ENCODE measurements around the gene MAPK8IP2. TPM values are rescaled to one million over a fixed set of nuclear protein-coding genes. Genes with fewer than 3 reads are reported as not detected.

Gene MAPK8IP2
- total and polyA plus RNA-seq, 2 of the 13 experiments (the other 11 are each of a cell fraction or from before 2014, with no cell fraction given): 1.3 to 2.6 TPM

DNA sequence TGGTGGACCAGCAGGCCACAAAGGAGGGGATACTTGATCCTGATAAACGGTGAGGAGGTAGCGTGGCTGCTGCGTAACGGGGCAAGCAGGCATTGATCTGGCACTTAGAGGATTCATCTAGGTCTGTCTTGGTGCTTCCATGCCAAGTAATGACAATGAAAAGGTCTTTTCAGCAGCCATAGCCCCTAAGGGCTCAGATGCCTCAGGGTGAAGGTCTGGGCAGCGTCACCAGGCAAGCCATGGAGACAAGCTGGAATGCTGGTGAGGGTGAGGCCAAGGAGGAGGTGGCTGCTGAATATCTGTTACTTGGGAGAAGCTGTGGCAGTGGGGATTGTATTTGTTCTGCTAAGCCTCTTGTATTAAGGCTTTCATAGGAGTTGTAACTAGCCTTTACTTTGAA, 13.2 kb upstream of the MAPK8IP2 start:
- 74% methylated on average over 5 of the region's 5 CpGs for WGBS (ENCODE audit: low lambda C conversion rate)
- FAIRE-seq: no peak

More for the DNA sequence above, 13.2 kb upstream of the MAPK8IP2 start:
- Histone ChIP-seq H3K9me3 (ENCODE audit: low read length) (no peaks in the 10 kb centered on the region), H3K36me3 (replicated peaks in 1 of 2; ENCODE audit: control insufficient read depth in 1 of 2, insufficient read depth in 2 of 2, low read length in 2 of 2) (no peaks in the 10 kb centered on the region), H3K4me1 (ENCODE audit: insufficient read depth, low read length) (peaks cover 20% of the 10 kb centered on the region), H2AFZ (ENCODE audit: low read length) (no peak overlapping the region), H3K27ac (ENCODE audit: extremely low read length, insufficient read depth, low read length) (no peak overlapping the region), H3K4me3 (replicated peaks in 1 of 3; ENCODE audit: insufficient read depth in 1 of 3, low read depth in 2 of 3, low read length in 3 of 3) (no peak overlapping the region), H3K9ac (ENCODE audit: insufficient read depth, low read depth, low read length) (no peak overlapping the region), H3K79me2 (ENCODE audit: insufficient read depth, low read length) (no peaks in the 10 kb centered on the region), H3K27me3 (ENCODE audit: control insufficient read depth in 1 of 2, insufficient read depth in 2 of 2, low read length in 2 of 2) (no peaks in the 10 kb centered on the region), H3K4me2 (ENCODE audit: low read depth, low read length) (no peak overlapping the region), H4K20me1 (ENCODE audit: insufficient read depth, low read length) (no peaks in the 10 kb centered on the region)
- ChIA-PET POLR2A (no interaction called here), CTCF (ENCODE audit: low intra/inter-chr PET ratio, low total read pairs) (no interaction called here)
- DNase-seq (ENCODE audit: low spot score) (no peak), ATAC-seq (no peak)
- no peak for TF ChIP-seq ZNF598 (CRISPR knock-in tag; IDR thresholded peaks at IDR 0.05; ENCODE audit: borderline replicate concordance)
- no peak for TF ChIP-seq AHR (CRISPR knock-in tag; IDR thresholded peaks at IDR 0.05)
- TF ChIP-seq KDM2A (CRISPR knock-in tag; IDR thresholded peaks at IDR 0.05; ENCODE audit: borderline replicate concordance, low read depth): no peak
- no peak for TF ChIP-seq MIXL1 (CRISPR knock-in tag; IDR thresholded peaks at IDR 0.05)
- no peak for TF ChIP-seq HNRNPK (IDR thresholded peaks at IDR 0.05; ENCODE audit: low read depth, low read length, poor library complexity, severe bottlenecking)
- TF ChIP-seq MTERF4 (CRISPR knock-in tag; IDR thresholded peaks at IDR 0.05): no peak
- no peak for TF ChIP-seq SOX6 (IDR thresholded peaks at IDR 0.05)
- no peak for TF ChIP-seq SOX6 (CRISPR knock-in tag; IDR thresholded peaks at IDR 0.05)
- no peak for TF ChIP-seq SP140L (CRISPR knock-in tag; IDR thresholded peaks at IDR 0.05; ENCODE audit: borderline replicate concordance)
- TF ChIP-seq, protein P1, sequence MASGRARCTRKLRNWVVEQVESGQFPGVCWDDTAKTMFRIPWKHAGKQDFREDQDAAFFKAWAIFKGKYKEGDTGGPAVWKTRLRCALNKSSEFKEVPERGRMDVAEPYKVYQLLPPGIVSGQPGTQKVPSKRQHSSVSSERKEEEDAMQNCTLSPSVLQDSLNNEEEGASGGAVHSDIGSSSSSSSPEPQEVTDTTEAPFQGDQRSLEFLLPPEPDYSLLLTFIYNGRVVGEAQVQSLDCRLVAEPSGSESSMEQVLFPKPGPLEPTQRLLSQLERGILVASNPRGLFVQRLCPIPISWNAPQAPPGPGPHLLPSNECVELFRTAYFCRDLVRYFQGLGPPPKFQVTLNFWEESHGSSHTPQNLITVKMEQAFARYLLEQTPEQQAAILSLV (CRISPR knock-in tag; IDR thresholded peaks at IDR 0.05; ENCODE audit: borderline replicate concordance): no peak
- TF ChIP-seq PLSCR1 (CRISPR knock-in tag; IDR thresholded peaks at IDR 0.05; ENCODE audit: borderline replicate concordance): no peak
- no peak for TF ChIP-seq RFX1 (IDR thresholded peaks at IDR 0.05)
- TF ChIP-seq ZSCAN12 (CRISPR knock-in tag; IDR thresholded peaks at IDR 0.05): no peak
- TF ChIP-seq PAX8 (CRISPR knock-in tag; IDR thresholded peaks at IDR 0.05; ENCODE audit: borderline replicate concordance): no peak
- no peak for TF ChIP-seq HMGXB4 (CRISPR knock-in tag; IDR thresholded peaks at IDR 0.05; ENCODE audit: borderline replicate concordance in 1 of 2, low read depth in 1 of 2)
- no peak for TF ChIP-seq NCOA1 (CRISPR knock-in tag; IDR thresholded peaks at IDR 0.05)
- TF ChIP-seq ZNF138 (CRISPR knock-in tag; IDR thresholded peaks at IDR 0.05; ENCODE audit: low read depth): no peak
- no peak for TF ChIP-seq PHB2 (IDR thresholded peaks at IDR 0.05; ENCODE audit: partially characterized antibody)
- no peak for TF ChIP-seq MAZ (IDR thresholded peaks at IDR 0.05; ENCODE audit: borderline replicate concordance, low read depth, low read length)
- TF ChIP-seq MAZ (CRISPR knock-in tag; IDR thresholded peaks at IDR 0.05; ENCODE audit: low read depth): no peak
- TF ChIP-seq HOXA9 (CRISPR knock-in tag; IDR thresholded peaks at IDR 0.05; ENCODE audit: borderline replicate concordance): no peak
- no TSS peak for BruUV-seq (replicated peaks)
- intact Hi-C loops (cut with micrococcal nuclease; ENCODE audit: unreplicated experiment) (no loop called here), in situ Hi-C loops (cut with HindIII; ENCODE audit: extremely low pct_ligation_motif_present, low pct_unique_long_range_greater_than_20kb) (no loop called here)
